ENCODE results near the gene RAPGEF1.
"Not testable (repeated sequence)": the region's sequence is repeated elsewhere in the genome, so short reads cannot be mapped to it uniquely, and the experiment has no call there.

Gene RAPGEF1

GRCh38 chr9:131656356-131657036 lies 83.4 kb downstream of the RAPGEF1 start:
- Histone ChIP-seq H4K20me1 (ENCODE audit: insufficient read depth, low read length) (no peaks in the 10 kb centered on the region), H3K9me3 (replicated peaks; ENCODE audit: insufficient read depth, low read length) (no peaks in the 10 kb centered on the region), H3K4me3 (ENCODE audit: low read length) (no peak overlapping the region), H3K4me2 (ENCODE audit: low read depth, low read length) (peak overlapping the region; percentile 22; the same call in 1 of the 2 replicates), H3K9me2 (replicated peaks; ENCODE audit: insufficient read depth, low read length) (no peaks in the 10 kb centered on the region), H3K9ac (ENCODE audit: low read length) (peak overlapping the region; percentile 28; the same call in 1 of the 2 replicates), H3K4me1 (ENCODE audit: low read length) (peaks cover 65% of the 10 kb centered on the region), H3F3A (ENCODE audit: insufficient read depth, low read length) (peaks cover 42% of the 10 kb centered on the region), H3K27me3 (replicated peaks; ENCODE audit: insufficient read depth, low read length) (no peaks in the 10 kb centered on the region), H2AFZ (ENCODE audit: low read length) (no peak overlapping the region), H3K79me2 (ENCODE audit: low read length) (peaks cover 88% of the 10 kb centered on the region), H3K36me3 (replicated peaks; ENCODE audit: insufficient read depth, low read length) (no peaks in the 10 kb centered on the region), H3K27ac (ENCODE audit: low read length) (peak overlapping the region; percentile 75)
- DNase-seq = peak; percentile 33
- TF ChIP-seq EZH2 (optimal IDR thresholded peaks at IDR 0.05; ENCODE audit: low read depth, low read length) = no peak
- TF ChIP-seq CTCF (IDR thresholded peaks at IDR 0.05; ENCODE audit: low read length) = no peak
- TF ChIP-seq EZH2phosphoT487 (IDR thresholded peaks at IDR 0.05; ENCODE audit: low read length) = no peak

- DNase-seq; H3K36me3 ChIP-seq (replicated peaks; ENCODE audit: insufficient read depth, low read length); H3K9me2 ChIP-seq (replicated peaks; ENCODE audit: insufficient read depth, low read length); H3K4me3 ChIP-seq (ENCODE audit: low read length); H3K9me3 ChIP-seq (replicated peaks; ENCODE audit: insufficient read depth, low read length); H4K20me1 ChIP-seq (ENCODE audit: insufficient read depth, low read length); H3K27me3 ChIP-seq (replicated peaks; ENCODE audit: insufficient read depth, low read length); H2AFZ ChIP-seq (ENCODE audit: low read length): not testable (repeated sequence)
- peaks cover 59% of the 10 kb centered on the region for H3K4me1 ChIP-seq (ENCODE audit: low read length)
- H3K4me2 ChIP-seq (ENCODE audit: low read depth, low read length) = peak overlapping the region; percentile 37
- H3F3A ChIP-seq (ENCODE audit: insufficient read depth, low read length) = peaks cover 42% of the 10 kb centered on the region
- H3K79me2 ChIP-seq (ENCODE audit: low read length) = peaks cover 88% of the 10 kb centered on the region
- peak overlapping the region; percentile 18; the same call in 1 of the 2 replicates for H3K9ac ChIP-seq (ENCODE audit: low read length)
- H3K27ac ChIP-seq (ENCODE audit: low read length) = peak overlapping the region; percentile 75
Observed at GRCh38 chr9:131654369-131654768, 85.5 kb downstream of the RAPGEF1 start.

- TF ChIP-seq CTCF (IDR thresholded peaks at IDR 0.05; ENCODE audit: low read length) = no peak
- no peak for TF ChIP-seq EZH2 (optimal IDR thresholded peaks at IDR 0.05; ENCODE audit: low read depth, low read length)
- TF ChIP-seq EZH2phosphoT487 (IDR thresholded peaks at IDR 0.05; ENCODE audit: low read length) = no peak
Observed at GRCh38 chr9:131651599-131651998, 88.3 kb downstream of the RAPGEF1 start.

GRCh38 chr9:131651160-131651559 lies 88.7 kb downstream of the RAPGEF1 start:
- TF ChIP-seq CTCF (IDR thresholded peaks at IDR 0.05; ENCODE audit: low read length) (no peak), EZH2 (optimal IDR thresholded peaks at IDR 0.05; ENCODE audit: low read depth, low read length) (no peak), EZH2phosphoT487 (IDR thresholded peaks at IDR 0.05; ENCODE audit: low read length) (no peak)
- H3K9me3 ChIP-seq (replicated peaks; ENCODE audit: insufficient read depth, low read length) = no peaks in the 10 kb centered on the region
- peaks cover 35% of the 10 kb centered on the region for H3K4me1 ChIP-seq (ENCODE audit: low read length)
- no peak overlapping the region for H3K4me3 ChIP-seq (ENCODE audit: low read length)
- H2AFZ ChIP-seq (ENCODE audit: low read length) = no peak overlapping the region
- no peaks in the 10 kb centered on the region for H3K9me2 ChIP-seq (replicated peaks; ENCODE audit: insufficient read depth, low read length)
- H3K36me3 ChIP-seq (replicated peaks; ENCODE audit: insufficient read depth, low read length) = no peaks in the 10 kb centered on the region; the same call in 1 of the 2 replicates
- H3K27me3 ChIP-seq (replicated peaks; ENCODE audit: insufficient read depth, low read length) = no peaks in the 10 kb centered on the region
- H3K4me2 ChIP-seq (ENCODE audit: low read depth, low read length) = no peak overlapping the region
- H4K20me1 ChIP-seq (ENCODE audit: insufficient read depth, low read length) = no peaks in the 10 kb centered on the region
- DNase-seq = no peak
- H3K9ac ChIP-seq (ENCODE audit: low read length) = no peak overlapping the region
- H3K27ac ChIP-seq (ENCODE audit: low read length) = no peak overlapping the region
- peaks cover 17% of the 10 kb centered on the region for H3F3A ChIP-seq (ENCODE audit: insufficient read depth, low read length)
- peaks cover 86% of the 10 kb centered on the region for H3K79me2 ChIP-seq (ENCODE audit: low read length)

More at GRCh38 chr9:131651599-131651998, 88.3 kb downstream of the RAPGEF1 start:
- DNase-seq = no peak
- Histone ChIP-seq H3K9me2 (replicated peaks; ENCODE audit: insufficient read depth, low read length) (no peaks in the 10 kb centered on the region), H3K4me2 (ENCODE audit: low read depth, low read length) (no peak overlapping the region), H4K20me1 (ENCODE audit: insufficient read depth, low read length) (no peaks in the 10 kb centered on the region), H3K9ac (ENCODE audit: low read length) (no peak overlapping the region), H3F3A (ENCODE audit: insufficient read depth, low read length) (peaks cover 22% of the 10 kb centered on the region), H3K79me2 (ENCODE audit: low read length) (peaks cover 86% of the 10 kb centered on the region), H3K9me3 (replicated peaks; ENCODE audit: insufficient read depth, low read length) (no peaks in the 10 kb centered on the region), H3K27me3 (replicated peaks; ENCODE audit: insufficient read depth, low read length) (no peaks in the 10 kb centered on the region), H2AFZ (ENCODE audit: low read length) (no peak overlapping the region), H3K27ac (ENCODE audit: low read length) (no peak overlapping the region), H3K4me1 (ENCODE audit: low read length) (peaks cover 39% of the 10 kb centered on the region), H3K36me3 (replicated peaks; ENCODE audit: insufficient read depth, low read length) (no peaks in the 10 kb centered on the region; the same call in 1 of the 2 replicates), H3K4me3 (ENCODE audit: low read length) (no peak overlapping the region)
